Ascending aorta (tissue), 2 donors: ENCODE data around the gene MCEMP1. TPM values are rescaled to one million over a fixed set of nuclear protein-coding genes. Genes with fewer than 3 reads are reported as not detected.
"Not testable (repeated sequence)": the region's sequence is repeated elsewhere in the genome, so short reads cannot be mapped to it uniquely, and the experiment has no call there.

Experiments used
- DNase-seq, 2 donors: peaks; one replicate each; pipeline ENCODE4 v3.0.0-alpha.2; 2019; ENCODE audit warnings: low spot score in 2 of 2
- H3K27ac ChIP-seq, 2 donors: fragments of 200-600 bp; sonication (generic); one replicate each; pipeline ENCODE4 v1.5.1; 2016 to 2017; ENCODE audit warnings: mild to moderate bottlenecking in 1 of 2
- H3K27me3 ChIP-seq: fragments of 200-600 bp; sonication (generic); one replicate; pipeline ENCODE4 v1.5.1; 2017
- H3K36me3 ChIP-seq, 2 donors: fragments of 200-600 bp; sonication (generic); one replicate each; pipeline ENCODE4 v1.5.1; 2016
- H3K4me1 ChIP-seq, 2 donors: fragments of 200-600 bp; sonication (generic); one replicate each; pipeline ENCODE4 v1.5.1; 2016 to 2017; ENCODE audit warnings: mild to moderate bottlenecking in 1 of 2
- H3K4me3 ChIP-seq, 2 donors: fragments of 200-600 bp; sonication (generic); one replicate each; pipeline ENCODE4 v1.5.1; 2016 to 2017; ENCODE audit warnings: mild to moderate bottlenecking in 1 of 2
- H3K9me3 ChIP-seq, 2 donors: fragments of 200-600 bp; sonication (generic); one replicate each; pipeline ENCODE4 v1.5.1; 2016
- intact Hi-C: fragments of 100-400 bp; cut with DNase I; formaldehyde crosslinking; loops from one replicate; pipeline ENCODE4 v1.15.1; 2023
- total RNA-seq: library from RNA; depleted of rRNA; stranded (reverse); fragments of >200 nt; gene quantifications from one replicate; pipeline ENCODE4 v1.1.0, GENCODE V29; 2016
- TF ChIP-seq, protein P1 (sequence below), 3 experiments: fragments of 200-600 bp in 2 of 3; fragments of 450-650 bp in 1 of 3; sonication (generic) in 2 of 3; IDR thresholded peaks; one replicate each; pipeline ENCODE4 v1.5.1; 2016 to 2019; ENCODE audit warnings: antibody characterized with exemption in 3 of 3, mild to moderate bottlenecking in 1 of 3, moderate library complexity in 1 of 3

The MCEMP1 gene
- total RNA-seq, 1 donor from 2014 or later = not detected

DNA sequence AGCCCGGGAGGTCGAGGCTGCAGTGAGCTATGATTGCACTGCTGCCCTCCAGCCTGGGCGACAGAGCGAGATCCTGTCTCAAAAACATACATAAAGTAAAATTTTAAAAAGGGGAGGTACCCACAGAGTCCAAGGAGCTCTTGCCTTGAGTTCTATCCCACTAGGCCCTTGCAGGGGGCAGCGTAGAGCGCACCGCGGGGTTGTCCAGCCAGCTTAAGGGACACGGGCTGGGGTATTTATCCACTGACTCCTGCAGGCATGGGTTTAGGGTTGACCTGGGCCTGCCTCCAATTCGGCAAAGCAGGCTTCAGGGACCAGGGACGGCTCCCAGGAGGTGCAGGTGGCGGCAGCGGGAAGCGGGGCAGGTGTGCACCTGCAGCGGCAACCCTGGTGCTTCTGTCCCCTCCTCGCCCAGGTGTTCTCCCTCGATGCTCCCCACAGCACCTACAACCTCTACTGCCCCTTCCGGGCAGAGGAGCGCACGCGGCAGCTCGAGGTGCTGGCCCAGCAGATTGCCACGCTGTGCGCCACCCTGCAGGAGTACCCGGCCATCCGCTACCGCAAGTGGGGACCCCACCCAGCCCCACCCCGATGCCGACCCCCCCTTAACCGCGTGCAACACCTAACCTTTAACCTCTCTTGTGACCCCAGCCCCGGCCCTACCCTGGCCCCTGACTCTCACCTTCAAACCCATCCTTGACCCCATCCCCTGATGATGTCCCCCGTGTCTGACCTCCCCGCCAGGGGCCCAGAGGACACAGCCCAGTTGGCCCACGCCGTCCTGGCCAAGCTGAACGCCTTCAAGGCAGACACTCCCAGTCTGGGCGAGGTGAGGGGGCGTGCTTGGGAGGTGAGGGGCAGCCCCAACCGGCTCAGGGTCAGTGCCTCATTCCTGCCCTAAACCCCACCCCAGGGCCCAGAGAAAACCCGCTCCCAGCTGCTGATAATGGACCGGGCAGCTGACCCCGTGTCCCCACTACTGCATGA is 35.3 kb upstream of the MCEMP1 start:
- TF ChIP-seq, protein P1, sequence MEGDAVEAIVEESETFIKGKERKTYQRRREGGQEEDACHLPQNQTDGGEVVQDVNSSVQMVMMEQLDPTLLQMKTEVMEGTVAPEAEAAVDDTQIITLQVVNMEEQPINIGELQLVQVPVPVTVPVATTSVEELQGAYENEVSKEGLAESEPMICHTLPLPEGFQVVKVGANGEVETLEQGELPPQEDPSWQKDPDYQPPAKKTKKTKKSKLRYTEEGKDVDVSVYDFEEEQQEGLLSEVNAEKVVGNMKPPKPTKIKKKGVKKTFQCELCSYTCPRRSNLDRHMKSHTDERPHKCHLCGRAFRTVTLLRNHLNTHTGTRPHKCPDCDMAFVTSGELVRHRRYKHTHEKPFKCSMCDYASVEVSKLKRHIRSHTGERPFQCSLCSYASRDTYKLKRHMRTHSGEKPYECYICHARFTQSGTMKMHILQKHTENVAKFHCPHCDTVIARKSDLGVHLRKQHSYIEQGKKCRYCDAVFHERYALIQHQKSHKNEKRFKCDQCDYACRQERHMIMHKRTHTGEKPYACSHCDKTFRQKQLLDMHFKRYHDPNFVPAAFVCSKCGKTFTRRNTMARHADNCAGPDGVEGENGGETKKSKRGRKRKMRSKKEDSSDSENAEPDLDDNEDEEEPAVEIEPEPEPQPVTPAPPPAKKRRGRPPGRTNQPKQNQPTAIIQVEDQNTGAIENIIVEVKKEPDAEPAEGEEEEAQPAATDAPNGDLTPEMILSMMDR (IDR thresholded peaks at IDR 0.05) = no peak
- no peaks in the 10 kb centered on the region for H3K9me3 ChIP-seq
- no peaks in the 10 kb centered on the region for H3K27me3 ChIP-seq
- DNase-seq = no peak
- H3K4me3 ChIP-seq = no peak overlapping the region
- no peak overlapping the region for H3K27ac ChIP-seq
- no peaks in the 10 kb centered on the region for H3K36me3 ChIP-seq
- H3K4me1 ChIP-seq = no peaks in the 10 kb centered on the region
- intact Hi-C loops = no loop called here

DNA sequence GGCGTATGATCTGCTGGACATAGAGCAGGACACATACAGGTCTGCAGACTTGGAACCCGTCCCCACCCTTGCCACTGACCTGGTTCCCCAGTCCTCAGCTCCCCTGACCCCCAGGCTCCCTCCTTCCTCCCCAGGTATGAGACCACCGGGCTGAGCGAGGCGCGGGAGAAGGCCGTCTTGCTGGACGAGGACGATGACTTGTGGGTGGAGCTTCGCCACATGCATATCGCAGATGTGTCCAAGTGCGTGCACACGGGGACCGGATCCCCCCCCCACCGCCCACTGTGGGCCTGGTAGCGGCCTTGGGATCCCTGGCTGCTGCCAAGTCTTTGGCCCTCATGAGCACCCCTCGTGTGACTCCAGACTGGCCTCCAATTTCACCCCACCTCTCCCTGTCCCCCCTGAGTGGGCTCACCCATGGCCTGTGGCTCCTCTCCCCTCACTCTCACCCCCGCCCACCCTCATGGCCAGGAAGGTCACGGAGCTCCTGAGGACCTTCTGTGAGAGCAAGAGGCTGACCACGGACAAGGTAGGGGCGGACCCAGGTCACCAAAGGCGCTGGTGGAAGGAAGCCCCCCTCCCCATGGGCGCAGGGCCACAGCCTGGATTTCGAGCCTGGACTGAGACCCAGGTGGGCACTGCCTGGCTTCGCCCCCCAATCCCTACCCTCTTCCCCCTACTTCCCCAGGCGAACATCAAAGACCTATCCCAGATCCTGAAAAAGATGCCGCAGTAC is 34.4 kb upstream of the MCEMP1 start:
- H3K4me1 ChIP-seq = no peaks in the 10 kb centered on the region
- DNase-seq = no peak
- no peaks in the 10 kb centered on the region for H3K27me3 ChIP-seq
- H3K36me3 ChIP-seq = no peaks in the 10 kb centered on the region
- H3K9me3 ChIP-seq = no peaks in the 10 kb centered on the region
- TF ChIP-seq, protein P1 (IDR thresholded peaks at IDR 0.05) = no peak
- intact Hi-C loops = no loop called here
- H3K27ac ChIP-seq = no peak overlapping the region
- H3K4me3 ChIP-seq = no peak overlapping the region

DNA sequence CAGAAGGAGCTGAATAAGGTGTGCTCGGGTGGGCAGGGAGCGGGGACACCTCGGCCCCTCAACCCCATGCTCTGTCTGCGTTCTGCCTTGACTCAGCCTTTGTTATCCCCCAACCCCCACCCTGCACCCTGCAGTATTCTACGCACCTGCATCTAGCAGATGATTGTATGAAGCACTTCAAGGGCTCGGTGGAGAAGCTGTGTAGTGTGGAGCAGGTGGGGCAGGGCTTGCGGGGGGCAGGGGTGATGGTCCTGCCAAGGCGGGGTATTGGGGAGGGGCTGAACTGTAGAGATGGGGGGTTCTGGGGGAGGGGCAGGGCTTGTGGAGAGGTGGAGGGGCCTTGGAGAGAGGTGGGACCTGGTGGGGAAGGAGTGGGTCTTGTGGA is 33.9 kb upstream of the MCEMP1 start:
- TF ChIP-seq, protein P1 (IDR thresholded peaks at IDR 0.05) = no peak
- DNase-seq = no peak
- H3K9me3 ChIP-seq = no peaks in the 10 kb centered on the region
- no peaks in the 10 kb centered on the region for H3K4me1 ChIP-seq
- H3K27me3 ChIP-seq = no peaks in the 10 kb centered on the region
- intact Hi-C loops = no loop called here
- H3K36me3 ChIP-seq = no peaks in the 10 kb centered on the region
- no peak overlapping the region for H3K4me3 ChIP-seq
- no peak overlapping the region for H3K27ac ChIP-seq

DNA sequence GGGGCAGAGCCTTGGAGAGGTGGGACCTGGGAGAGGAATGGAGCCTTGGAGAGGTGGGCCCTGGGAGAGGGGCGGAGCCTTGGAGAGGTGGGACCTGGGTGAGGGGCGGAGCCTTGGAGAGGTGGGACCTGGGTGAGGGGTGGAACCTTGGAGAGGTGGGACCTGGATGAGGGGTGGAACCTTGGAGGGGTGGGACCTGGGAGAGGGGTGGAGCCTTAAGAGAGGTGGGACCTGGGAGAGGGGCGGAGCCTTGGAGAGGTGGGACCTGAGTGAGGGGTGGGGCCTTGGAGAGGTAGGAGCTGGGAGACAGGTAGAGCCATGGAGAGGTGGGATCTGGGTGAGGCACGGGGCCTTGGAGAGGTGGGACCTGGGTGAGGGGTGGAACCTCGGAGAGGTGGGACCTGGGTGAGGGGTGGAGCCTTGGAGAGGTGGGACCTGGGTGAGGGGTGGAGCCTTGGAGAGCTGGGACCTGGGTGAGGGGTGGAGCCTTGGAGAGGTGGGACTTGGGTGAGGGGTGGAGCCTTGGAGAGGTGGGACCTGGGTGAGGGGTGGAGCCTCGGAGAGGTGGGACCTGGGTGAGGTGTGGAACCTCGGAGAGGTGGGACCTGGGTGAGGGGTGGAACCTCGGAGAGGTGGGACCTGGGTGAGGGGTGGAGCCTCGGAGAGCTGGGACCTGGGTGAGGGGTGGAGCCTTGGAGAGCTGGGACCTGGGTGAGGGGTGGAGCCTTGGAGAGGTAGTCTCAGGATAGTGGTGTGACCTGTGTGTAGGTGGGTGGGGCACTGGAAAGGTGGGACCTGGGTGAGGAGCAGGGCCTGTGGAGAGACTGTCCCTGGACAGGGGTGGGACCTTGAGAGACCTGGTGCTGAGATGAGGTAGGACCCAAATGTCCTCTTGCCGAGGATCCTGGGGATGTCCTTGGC is 33.0 kb upstream of the MCEMP1 start:
- intact Hi-C loops, DNase-seq, H3K4me1 ChIP-seq, H3K36me3 ChIP-seq, H3K27me3 ChIP-seq, H3K27ac ChIP-seq, H3K9me3 ChIP-seq, H3K4me3 ChIP-seq: not testable (repeated sequence)

DNA sequence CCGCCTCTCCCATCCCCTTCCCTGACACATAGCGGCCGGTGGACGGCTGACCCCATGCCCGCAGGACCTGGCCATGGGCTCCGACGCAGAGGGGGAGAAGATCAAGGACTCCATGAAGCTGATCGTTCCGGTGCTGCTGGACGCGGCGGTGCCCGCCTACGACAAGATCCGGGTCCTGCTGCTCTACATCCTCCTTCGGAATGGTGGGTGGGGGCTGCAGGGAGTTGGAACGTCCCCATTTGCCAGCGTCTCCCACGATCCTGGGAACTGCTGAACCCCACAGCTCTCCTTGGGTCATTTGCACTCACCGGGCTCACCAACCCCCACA is 32.4 kb upstream of the MCEMP1 start:
- intact Hi-C loops = no loop called here
- DNase-seq = no peak
- no peaks in the 10 kb centered on the region for H3K27me3 ChIP-seq

More for the DNA sequence above, 32.4 kb upstream of the MCEMP1 start:
- H3K4me3 ChIP-seq = no peak overlapping the region
- H3K4me1 ChIP-seq = no peaks in the 10 kb centered on the region
- H3K9me3 ChIP-seq = no peaks in the 10 kb centered on the region
- TF ChIP-seq, protein P1 (IDR thresholded peaks at IDR 0.05) = no peak
- H3K27ac ChIP-seq = no peak overlapping the region
- no peaks in the 10 kb centered on the region for H3K36me3 ChIP-seq
